ACC112 (cell line): ENCODE measurements around the gene ADRB2.

Experiments used
- H2AFZ ChIP-seq: fragments of 200-600 bp; sonication (generic); one replicate; pipeline ENCODE4 v1.6.0; 2017; ENCODE audit warnings: antibody characterized with exemption, low read length; ENCODE audit not compliant: unreplicated experiment
- H3K27ac ChIP-seq: fragments of 200-600 bp; sonication (generic); 2 replicates; pipeline ENCODE4 v1.5.1; 2014; ENCODE audit warnings: low read depth, mild to moderate bottlenecking, antibody characterized with exemption, low read length, moderate library complexity
- H3K27me3 ChIP-seq: fragments of 200-600 bp; sonication (generic); 2 replicates; pipeline ENCODE4 v1.6.1; 2014; ENCODE audit warnings: mild to moderate bottlenecking, antibody characterized with exemption, low read length, moderate library complexity, mixed read lengths; ENCODE audit not compliant: insufficient read depth
- H3K36me3 ChIP-seq: fragments of 200-600 bp; sonication (generic); 2 replicates; pipeline ENCODE4 v1.6.1; 2016; ENCODE audit warnings: mild to moderate bottlenecking, antibody characterized with exemption, low read length, moderate library complexity, mixed read lengths; ENCODE audit not compliant: insufficient read depth
- H3K4me1 ChIP-seq: fragments of 200-600 bp; sonication (generic); one replicate; pipeline ENCODE4 v1.6.1; 2016; ENCODE audit warnings: low read length, mixed read lengths; ENCODE audit not compliant: insufficient read depth, unreplicated experiment, control insufficient read depth
- H3K4me3 ChIP-seq: fragments of 200-600 bp; sonication (generic); 2 replicates; pipeline ENCODE4 v1.5.1; 2014; ENCODE audit warnings: mild to moderate bottlenecking, low read depth, low read length
- H3K79me2 ChIP-seq: fragments of 200-600 bp; sonication (generic); one replicate; pipeline ENCODE4 v1.6.0; 2016; ENCODE audit warnings: low read length; ENCODE audit not compliant: control insufficient read depth, unreplicated experiment, insufficient read depth

The ADRB2 gene

DNA sequence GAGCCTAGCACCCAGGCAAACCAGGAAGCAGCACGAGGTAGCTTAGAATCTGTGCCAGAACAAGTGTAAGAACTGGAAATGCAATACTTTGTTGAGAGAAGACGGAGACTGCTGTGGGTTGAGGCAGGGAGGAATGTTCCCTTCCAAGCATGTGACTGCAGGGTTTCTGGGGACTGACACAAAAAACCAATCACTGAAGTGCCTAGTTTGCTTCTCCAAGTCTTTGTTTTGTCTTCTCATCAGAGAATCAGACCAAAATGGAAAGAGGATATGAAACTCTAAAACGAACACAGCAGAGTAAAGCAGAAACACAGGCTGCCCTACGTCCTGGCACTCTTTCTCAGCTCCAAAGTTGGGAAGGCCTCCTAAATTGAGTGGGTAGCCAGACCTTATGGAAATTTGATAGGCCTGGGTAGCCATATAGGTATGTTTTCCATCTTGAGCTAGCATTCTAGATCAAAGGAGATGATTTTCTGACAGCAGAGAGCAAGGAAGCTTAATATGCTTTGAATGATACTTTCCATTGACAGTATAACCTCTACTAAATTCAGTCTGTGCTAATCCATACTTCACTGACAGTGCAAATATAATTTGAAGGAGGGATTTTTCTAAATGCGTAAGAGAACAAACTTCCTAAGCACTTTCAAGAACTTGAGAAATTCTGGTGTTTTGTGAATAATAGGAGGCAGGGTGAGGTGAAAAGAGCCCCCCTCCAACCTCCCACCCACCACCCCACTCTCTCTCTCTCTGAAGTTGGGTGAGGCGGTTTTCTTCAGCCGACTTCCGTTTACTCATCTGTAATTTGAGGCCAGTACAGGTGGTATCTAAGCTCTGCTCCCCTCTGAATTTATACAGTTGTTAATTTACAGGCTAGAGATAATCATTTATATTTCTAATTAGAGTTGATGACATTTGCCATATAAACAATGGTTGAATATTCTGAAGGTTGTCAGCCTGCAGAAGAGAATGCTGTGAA, 5.5 kb downstream of the ADRB2 start:
- no peak overlapping the region for H3K27ac ChIP-seq
- H3K27me3 ChIP-seq: no peaks in the 10 kb centered on the region
- H2AFZ ChIP-seq: no peak overlapping the region
- H3K4me1 ChIP-seq: peaks cover 32% of the 10 kb centered on the region
- no peaks in the 10 kb centered on the region for H3K36me3 ChIP-seq
- H3K79me2 ChIP-seq: peaks cover 25% of the 10 kb centered on the region
- no peak overlapping the region for H3K4me3 ChIP-seq

GRCh38 chr5:148833122-148833521, 6.7 kb downstream of the ADRB2 start:
- H3K27ac ChIP-seq: no peak overlapping the region
- peaks cover 22% of the 10 kb centered on the region for H3K4me1 ChIP-seq
- H3K4me3 ChIP-seq: no peak overlapping the region
- H2AFZ ChIP-seq: no peak overlapping the region
- H3K27me3 ChIP-seq: no peaks in the 10 kb centered on the region
- H3K79me2 ChIP-seq: peaks cover 14% of the 10 kb centered on the region
- H3K36me3 ChIP-seq: no peaks in the 10 kb centered on the region

DNA sequence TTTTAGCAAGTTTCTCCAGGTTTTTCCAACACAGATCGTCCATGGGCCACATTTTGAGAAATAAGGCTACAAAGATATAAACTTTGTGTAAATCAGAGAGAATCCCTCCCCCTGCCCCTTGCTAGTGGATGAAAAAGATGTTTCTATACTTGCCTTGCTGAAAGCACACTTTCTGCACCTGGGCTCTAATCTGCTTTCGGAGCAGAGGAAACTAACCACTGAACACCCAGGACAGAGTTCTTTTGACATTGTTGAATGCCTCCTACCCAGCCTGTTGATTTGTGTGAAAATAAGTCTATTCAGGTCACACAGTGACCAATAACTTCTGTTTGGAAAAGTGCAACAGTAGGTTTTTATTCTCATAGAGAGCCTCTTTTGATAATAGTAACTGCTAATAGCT, 7.5 kb downstream of the ADRB2 start:
- no peak overlapping the region for H3K27ac ChIP-seq
- no peaks in the 10 kb centered on the region for H3K27me3 ChIP-seq
- peaks cover 15% of the 10 kb centered on the region for H3K4me1 ChIP-seq
- no peaks in the 10 kb centered on the region for H3K36me3 ChIP-seq
- H3K79me2 ChIP-seq: peaks cover 7% of the 10 kb centered on the region
- H2AFZ ChIP-seq: no peak overlapping the region
- H3K4me3 ChIP-seq: no peak overlapping the region

DNA sequence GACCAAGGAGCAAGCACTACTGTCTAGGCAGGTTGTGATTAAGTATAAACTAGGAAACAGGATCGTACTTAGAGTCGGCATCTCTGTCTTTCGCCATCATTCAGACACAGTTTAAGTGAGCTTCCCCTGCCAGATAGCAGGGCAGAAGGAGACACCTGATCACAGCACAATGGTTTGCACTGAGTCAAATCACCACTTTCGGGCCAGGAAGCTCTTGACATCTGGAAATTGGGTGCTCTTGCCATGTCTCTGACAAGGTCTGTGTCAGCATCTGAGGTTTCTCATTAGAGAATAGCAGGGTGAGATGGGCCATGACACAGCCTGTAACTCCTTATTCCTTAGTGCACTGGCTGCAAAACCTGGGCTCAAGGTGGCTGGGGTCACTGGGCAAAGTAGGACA, 8.3 kb downstream of the ADRB2 start:
- H3K36me3 ChIP-seq: no peaks in the 10 kb centered on the region
- no peak overlapping the region for H3K4me3 ChIP-seq
- no peak overlapping the region for H2AFZ ChIP-seq
- no peak overlapping the region for H3K27ac ChIP-seq
- H3K79me2 ChIP-seq: peaks cover 5% of the 10 kb centered on the region
- H3K27me3 ChIP-seq: no peaks in the 10 kb centered on the region
- H3K4me1 ChIP-seq: peaks cover 7% of the 10 kb centered on the region

- Histone ChIP-seq H3K27me3 (no peaks in the 10 kb centered on the region), H3K79me2 (peaks cover under 1% of the 10 kb centered on the region), H3K36me3 (no peaks in the 10 kb centered on the region), H2AFZ (no peak overlapping the region), H3K4me1 (peaks cover 7% of the 10 kb centered on the region), H3K27ac (no peak overlapping the region), H3K4me3 (no peak overlapping the region)
Measured at GRCh38 chr5:148836272-148837250, 10.2 kb downstream of the ADRB2 start.

- Histone ChIP-seq H3K27ac (no peak overlapping the region), H3K27me3 (no peaks in the 10 kb centered on the region), H3K79me2 (no peaks in the 10 kb centered on the region), H2AFZ (no peak overlapping the region), H3K4me1 (peaks cover 8% of the 10 kb centered on the region), H3K36me3 (no peaks in the 10 kb centered on the region), H3K4me3 (no peak overlapping the region)
Measured at GRCh38 chr5:148837383-148837782, 11.0 kb downstream of the ADRB2 start.

- Histone ChIP-seq H3K27ac (no peak overlapping the region), H3K79me2 (no peaks in the 10 kb centered on the region), H3K4me1 (peaks cover 18% of the 10 kb centered on the region), H3K36me3 (no peaks in the 10 kb centered on the region), H3K4me3 (no peak overlapping the region), H3K27me3 (no peaks in the 10 kb centered on the region), H2AFZ (no peak overlapping the region)
Measured at GRCh38 chr5:148838357-148838756, 11.9 kb downstream of the ADRB2 start.

GRCh38 chr5:148839960-148840359, 13.5 kb downstream of the ADRB2 start:
- no peaks in the 10 kb centered on the region for H3K79me2 ChIP-seq
- H2AFZ ChIP-seq: no peak overlapping the region
- no peaks in the 10 kb centered on the region for H3K27me3 ChIP-seq
- no peaks in the 10 kb centered on the region for H3K36me3 ChIP-seq
- H3K4me1 ChIP-seq: peaks cover 31% of the 10 kb centered on the region
- H3K4me3 ChIP-seq: no peak overlapping the region
- no peak overlapping the region for H3K27ac ChIP-seq

GRCh38 chr5:148840531-148840930, 14.1 kb downstream of the ADRB2 start:
- Histone ChIP-seq H3K79me2 (no peaks in the 10 kb centered on the region), H3K27me3 (no peaks in the 10 kb centered on the region), H3K4me1 (peaks cover 37% of the 10 kb centered on the region), H3K36me3 (no peaks in the 10 kb centered on the region), H3K4me3 (no peak overlapping the region), H3K27ac (no peak overlapping the region), H2AFZ (no peak overlapping the region)

GRCh38 chr5:148841519-148841918, 15.1 kb downstream of the ADRB2 start:
- no peak overlapping the region for H2AFZ ChIP-seq
- H3K4me3 ChIP-seq: no peak overlapping the region
- no peaks in the 10 kb centered on the region for H3K27me3 ChIP-seq
- peaks cover 45% of the 10 kb centered on the region for H3K4me1 ChIP-seq
- H3K79me2 ChIP-seq: no peaks in the 10 kb centered on the region
- H3K27ac ChIP-seq: no peak overlapping the region
- no peaks in the 10 kb centered on the region for H3K36me3 ChIP-seq
